HG02642 (cell line): ENCODE results near the gene PDE11A.

Experiments used
- ATAC-seq: cut with Tn5 transposase; IDR thresholded peaks from one replicate; pipeline ENCODE4 v1.9.1; 2021; ENCODE audit warnings: mild to moderate bottlenecking; ENCODE audit not compliant: unreplicated experiment, poor library complexity

PDE11A gene

GRCh38 chr2:177618255-177619253 is 454.0 kb downstream of the PDE11A start:
- peak; percentile 98 for ATAC-seq

GRCh38 chr2:177617849-177618248 is 454.7 kb downstream of the PDE11A start:
- no peak for ATAC-seq

DNA sequence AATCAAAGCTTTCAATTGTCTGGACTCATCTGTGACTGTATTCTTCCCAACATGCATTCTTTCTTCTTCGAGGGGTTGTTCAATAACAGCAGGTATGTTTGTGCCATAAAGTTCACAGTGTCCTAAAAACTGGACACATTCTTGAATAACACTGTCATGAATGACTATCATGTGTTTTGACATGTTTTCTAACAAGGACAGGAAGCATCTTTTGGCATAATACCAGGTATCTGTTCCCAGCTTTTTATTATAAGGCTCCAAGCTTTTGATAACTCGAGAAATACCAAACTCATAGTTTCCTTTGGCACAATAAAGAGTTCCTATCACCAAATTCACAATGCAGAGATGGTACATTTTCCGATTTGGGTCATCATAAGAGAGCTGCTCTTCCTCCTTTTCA is 455.8 kb downstream of the PDE11A start:
- no peak for ATAC-seq

DNA sequence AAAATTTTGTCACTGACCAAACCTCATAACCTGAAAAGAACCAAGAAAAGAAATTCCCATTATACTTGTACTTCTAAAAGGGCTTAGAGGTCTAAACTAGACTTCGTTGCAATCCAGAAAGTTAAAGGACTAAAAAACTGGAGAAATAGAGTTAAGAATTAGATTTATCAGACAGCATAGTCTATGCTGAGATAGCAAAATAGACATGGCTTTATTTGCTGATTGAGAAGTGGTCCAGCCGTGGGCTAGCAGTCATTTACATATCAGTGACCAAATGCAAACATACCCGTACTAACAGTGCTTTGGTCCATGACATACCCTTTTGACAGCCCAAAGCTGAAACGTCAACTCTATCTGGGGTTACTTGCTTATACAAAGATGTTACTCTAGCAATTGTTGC is 456.5 kb downstream of the PDE11A start:
- ATAC-seq, result no peak

DNA sequence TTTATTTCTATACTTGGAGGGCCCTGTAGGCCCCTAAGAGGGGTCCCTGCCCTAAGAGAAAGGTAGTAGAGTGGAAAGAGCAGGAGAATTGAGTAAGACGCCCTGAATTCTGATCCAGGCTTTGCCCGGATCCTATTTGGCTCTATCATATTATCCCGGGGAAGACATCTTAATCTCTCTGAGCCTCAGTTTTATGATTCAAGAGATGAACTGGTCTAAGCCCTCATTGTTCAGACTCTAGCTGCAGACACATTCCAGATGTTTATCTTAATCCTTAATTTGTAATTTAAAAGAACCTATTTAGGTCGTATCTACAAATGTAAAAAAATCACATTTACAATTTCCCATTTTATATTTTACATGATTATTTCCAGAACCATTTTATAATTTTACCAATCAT is 459.9 kb downstream of the PDE11A start:
- ATAC-seq, result no peak

- ATAC-seq, result no peak
Observed at GRCh38 chr2:177611310-177611886, 461.2 kb downstream of the PDE11A start.

DNA sequence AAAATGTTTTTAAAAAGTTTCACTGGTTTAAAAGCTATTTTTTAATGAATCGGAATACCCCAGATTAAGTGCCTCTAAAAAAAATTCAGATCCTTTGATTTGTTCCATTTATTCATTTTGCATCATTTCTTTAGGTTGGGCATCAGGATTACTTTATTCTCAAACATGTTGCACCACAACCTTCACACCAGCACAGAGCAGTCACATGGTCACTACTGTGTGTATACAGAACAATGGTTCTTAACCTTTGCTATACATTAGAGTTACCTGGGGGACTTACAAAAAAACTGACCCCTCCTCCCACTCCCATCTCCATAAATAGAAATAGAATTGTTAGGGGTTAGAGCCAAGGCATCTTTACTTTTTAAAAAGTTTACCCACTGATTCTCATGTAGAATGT is 461.8 kb downstream of the PDE11A start:
- no peak for ATAC-seq

GRCh38 chr2:177606636-177607035 is 465.9 kb downstream of the PDE11A start:
- no peak for ATAC-seq

DNA sequence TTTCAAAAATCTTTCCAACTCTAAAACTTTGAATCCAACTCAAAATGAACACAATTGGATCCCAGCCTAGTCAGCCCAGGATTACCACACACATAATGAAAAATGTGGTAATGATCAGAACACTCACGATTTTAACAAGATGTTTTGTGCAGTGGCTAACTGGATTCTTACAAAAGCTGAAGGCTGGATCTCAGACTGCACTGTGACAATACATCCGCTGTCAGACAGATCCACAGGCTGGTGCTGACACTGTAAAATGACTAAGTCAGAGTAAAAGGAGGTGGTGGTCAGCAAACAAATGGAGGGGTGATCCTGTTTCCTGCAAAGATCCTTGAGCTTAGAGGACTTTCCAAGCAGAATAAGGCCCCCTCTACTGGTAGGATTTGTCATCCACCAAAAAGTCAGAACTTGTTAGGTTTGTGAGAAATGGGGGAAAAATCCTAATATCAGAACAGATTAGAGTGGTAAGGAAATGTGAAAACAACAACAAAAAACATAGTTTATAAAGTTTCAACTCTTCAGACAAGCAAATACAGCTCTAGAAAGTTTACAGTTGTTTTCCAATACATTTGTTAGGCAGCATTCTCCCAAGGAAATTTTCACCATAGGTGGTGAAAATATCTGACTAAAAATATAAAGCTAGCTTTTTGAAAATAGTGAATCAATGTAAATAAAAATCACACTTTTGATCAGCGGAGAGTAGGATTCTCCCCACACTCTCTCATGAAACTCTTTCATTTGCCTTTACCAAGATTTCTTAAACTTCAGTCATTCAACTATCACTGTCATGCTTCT is 468.1 kb downstream of the PDE11A start:
- no peak for ATAC-seq

DNA sequence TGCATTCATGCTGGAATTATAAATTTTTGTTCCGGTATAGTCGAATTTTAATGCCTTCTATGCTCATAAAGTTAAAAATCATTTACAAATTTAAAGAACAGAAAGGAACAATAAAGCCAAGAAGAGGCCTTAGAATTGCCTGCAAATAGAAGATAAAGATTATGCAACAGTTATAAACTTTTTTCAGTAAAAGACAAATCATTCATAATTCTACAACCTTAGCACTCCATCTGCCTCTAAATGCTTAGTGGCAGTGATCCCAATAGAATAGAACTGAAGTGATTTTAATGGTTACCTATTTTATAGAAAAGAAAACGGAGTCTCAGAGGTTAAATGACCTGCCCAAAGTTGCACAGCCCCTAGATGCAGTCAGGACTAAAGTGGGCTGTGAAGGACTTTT is 468.8 kb downstream of the PDE11A start:
- ATAC-seq, result no peak

DNA sequence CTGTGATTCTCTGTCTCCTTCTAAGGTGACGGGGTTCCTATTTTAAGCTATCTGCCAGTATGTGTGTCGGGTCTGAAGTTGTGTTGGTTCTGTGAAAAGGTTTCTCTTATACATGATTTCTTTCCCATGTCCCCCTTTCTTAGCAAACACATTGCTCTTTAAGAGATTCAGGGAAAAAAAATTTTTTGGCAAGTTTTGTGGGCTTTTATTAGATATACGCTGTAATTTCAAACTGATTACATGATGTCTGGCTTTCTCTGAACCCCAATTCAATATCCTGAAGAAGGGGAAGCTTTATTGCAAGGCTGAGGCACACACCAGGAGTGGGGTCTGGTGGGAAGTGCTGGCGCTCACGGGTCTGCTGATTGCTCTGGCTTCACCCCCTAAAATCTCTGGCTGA is 469.4 kb downstream of the PDE11A start:
- no peak for ATAC-seq

DNA sequence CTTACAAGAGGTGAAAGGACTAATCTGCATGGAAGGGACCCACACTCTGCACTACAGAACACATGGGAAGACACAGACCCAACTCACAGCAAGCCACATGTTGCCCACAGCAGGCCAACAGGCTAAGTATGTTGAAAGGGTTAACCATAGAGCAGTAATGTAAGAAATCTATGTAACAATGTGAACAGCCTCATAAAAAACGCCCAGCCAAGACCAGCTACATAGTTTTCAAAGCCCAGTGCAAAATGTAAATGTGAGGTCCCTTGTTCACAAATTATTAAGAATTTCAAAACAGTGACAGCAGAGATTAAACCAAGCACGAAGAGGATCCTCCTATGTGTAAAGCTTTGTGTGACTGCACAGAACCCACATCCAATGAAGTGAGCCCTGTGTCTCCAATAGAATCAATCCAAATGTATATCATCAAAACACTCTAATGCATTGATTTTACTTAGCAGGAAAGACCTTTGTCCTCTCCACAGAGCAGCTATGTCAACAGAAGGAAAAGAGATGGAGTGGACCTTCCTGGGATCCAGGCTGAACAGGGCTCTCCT is 469.9 kb downstream of the PDE11A start:
- ATAC-seq, result no peak

DNA sequence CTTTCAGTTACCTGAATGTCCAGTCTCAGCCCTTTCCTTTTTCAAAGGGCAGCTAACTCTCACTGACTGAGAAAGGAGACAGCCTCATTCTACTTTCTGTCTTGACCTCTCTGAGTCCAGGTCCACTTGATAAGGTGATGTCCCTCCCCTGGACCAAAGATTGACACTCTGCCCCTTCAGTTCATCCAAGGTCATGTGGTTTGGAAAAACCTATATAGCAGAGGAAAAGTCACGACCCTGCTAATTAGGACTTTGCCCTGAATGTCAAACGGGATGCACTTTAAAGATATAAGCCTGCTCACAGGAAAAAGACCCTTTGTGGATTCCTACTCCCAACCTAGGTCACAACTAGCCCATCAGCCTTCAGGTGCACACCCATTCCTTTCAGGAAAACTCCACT is 471.7 kb downstream of the PDE11A start:
- ATAC-seq, result no peak

- no peak for ATAC-seq
Observed at GRCh38 chr2:177599956-177600355, 472.6 kb downstream of the PDE11A start.

GRCh38 chr2:177599139-177599688 is 473.4 kb downstream of the PDE11A start:
- no peak for ATAC-seq

GRCh38 chr2:177598326-177599138 is 474.0 kb downstream of the PDE11A start:
- ATAC-seq, result no peak

- ATAC-seq, result no peak
Observed at GRCh38 chr2:177597759-177598158, 474.8 kb downstream of the PDE11A start.

DNA sequence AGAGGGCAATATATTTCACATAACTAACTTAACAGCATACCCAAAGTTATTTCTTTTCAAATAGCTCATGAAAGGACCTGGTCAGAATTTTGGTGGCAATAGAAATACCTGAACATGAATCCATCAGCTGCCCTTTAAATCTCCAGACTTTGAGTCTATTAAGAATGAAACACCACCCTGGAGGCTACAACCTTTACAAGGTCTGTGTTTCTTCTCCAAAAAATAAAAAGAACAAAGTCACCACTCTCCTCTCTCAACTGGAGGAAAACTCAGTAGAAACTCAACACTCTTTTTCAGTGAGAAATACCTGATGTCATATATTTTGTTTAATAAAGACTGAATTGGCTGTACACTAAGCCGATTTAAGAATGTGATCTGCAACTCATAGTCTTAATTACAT is 475.7 kb downstream of the PDE11A start:
- ATAC-seq, result no peak

DNA sequence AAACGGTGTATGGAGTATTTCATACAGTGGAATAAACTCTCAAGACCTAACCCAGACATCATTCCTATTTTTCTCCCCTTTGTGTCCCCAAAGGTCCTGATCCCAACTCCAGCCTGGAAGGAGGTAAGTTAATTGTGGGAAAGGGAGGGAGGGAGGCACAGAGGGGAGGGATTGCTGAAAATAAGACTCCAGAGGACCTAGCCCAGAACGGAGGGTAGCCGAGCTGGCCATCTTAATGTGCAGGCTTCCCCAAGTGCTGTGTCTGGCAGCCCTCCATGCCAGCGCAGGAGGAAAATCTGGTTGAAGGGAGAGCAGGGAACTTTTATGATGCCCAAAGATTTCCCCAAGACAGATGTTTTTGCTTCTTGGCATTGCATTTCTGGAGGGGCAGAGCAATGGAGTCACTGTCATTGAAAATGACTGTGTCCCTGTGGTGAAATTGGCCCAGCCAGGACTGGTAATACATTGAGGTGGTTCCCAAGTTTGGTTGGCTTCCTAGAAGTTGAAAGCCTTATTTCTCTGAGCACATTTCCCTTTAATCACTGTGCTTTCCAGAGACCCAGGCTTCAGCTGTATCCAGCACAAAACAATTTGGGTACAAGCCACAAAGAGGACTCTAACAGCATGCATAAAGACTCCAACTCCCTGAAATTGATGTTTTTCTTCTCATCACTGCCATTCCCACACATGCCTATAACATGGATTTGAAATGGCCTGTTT is 477.3 kb downstream of the PDE11A start:
- no peak for ATAC-seq
